Activated naive CD4-positive, alpha-beta T cell treated with anti-CD3 and anti-CD28 coated beads, Interleukin-2, amount 50 U/mL, for 24 hours (primary cell): ENCODE results near the gene ZKSCAN1.

ENCODE experiments used
- H3K27ac Mint-ChIP-seq: one replicate; pipeline ENCODE4 v1.8.0; 2021; ENCODE audit warnings: mild to moderate bottlenecking, mixed read lengths
- H3K27me3 Mint-ChIP-seq: one replicate; pipeline ENCODE4 v1.8.0; 2021; ENCODE audit warnings: mixed read lengths
- H3K36me3 Mint-ChIP-seq: one replicate; pipeline ENCODE4 v1.8.0; 2021; ENCODE audit warnings: mixed read lengths
- H3K4me1 Mint-ChIP-seq: one replicate; pipeline ENCODE4 v1.8.0; 2021; ENCODE audit warnings: mixed read lengths
- H3K4me3 Mint-ChIP-seq: one replicate; pipeline ENCODE4 v1.8.0; 2021; ENCODE audit warnings: mild to moderate bottlenecking, mixed read lengths
- H3K9me3 Mint-ChIP-seq: one replicate; pipeline ENCODE4 v1.8.0; 2021; ENCODE audit warnings: mixed read lengths

Gene ZKSCAN1

GRCh38 chr7:100017300-100017699 is 1.9 kb downstream of the ZKSCAN1 start:
- Mint-ChIP-seq H3K9me3 (no peaks in the 10 kb centered on the region), H3K4me1 (peaks cover 69% of the 10 kb centered on the region), H3K27ac (no peak overlapping the region), H3K4me3 (peak overlapping the region; percentile 52), H3K27me3 (no peaks in the 10 kb centered on the region), H3K36me3 (peaks cover 8% of the 10 kb centered on the region)

GRCh38 chr7:100017875-100018274 is 2.5 kb downstream of the ZKSCAN1 start:
- Mint-ChIP-seq H3K27ac (peak overlapping the region; percentile 57), H3K27me3 (no peaks in the 10 kb centered on the region), H3K9me3 (no peaks in the 10 kb centered on the region), H3K36me3 (peaks cover 8% of the 10 kb centered on the region), H3K4me3 (peak overlapping the region; percentile 52), H3K4me1 (peaks cover 66% of the 10 kb centered on the region)

GRCh38 chr7:100019908-100020307 is 4.5 kb downstream of the ZKSCAN1 start:
- peak overlapping the region; percentile 19 for H3K4me3 Mint-ChIP-seq
- H3K9me3 Mint-ChIP-seq = no peaks in the 10 kb centered on the region
- peak overlapping the region; percentile 89 for H3K27ac Mint-ChIP-seq
- H3K4me1 Mint-ChIP-seq = peaks cover 58% of the 10 kb centered on the region
- peaks cover 10% of the 10 kb centered on the region for H3K36me3 Mint-ChIP-seq
- H3K27me3 Mint-ChIP-seq = no peaks in the 10 kb centered on the region

GRCh38 chr7:100021297-100021696 is 5.9 kb downstream of the ZKSCAN1 start:
- peaks cover 10% of the 10 kb centered on the region for H3K36me3 Mint-ChIP-seq
- no peaks in the 10 kb centered on the region for H3K9me3 Mint-ChIP-seq
- H3K4me1 Mint-ChIP-seq = peaks cover 49% of the 10 kb centered on the region
- H3K27me3 Mint-ChIP-seq = no peaks in the 10 kb centered on the region
- no peak overlapping the region for H3K4me3 Mint-ChIP-seq
- H3K27ac Mint-ChIP-seq = peak overlapping the region; percentile 15

- H3K4me1 Mint-ChIP-seq = peaks cover 38% of the 10 kb centered on the region
- H3K4me3 Mint-ChIP-seq = no peak overlapping the region
- H3K9me3 Mint-ChIP-seq = no peaks in the 10 kb centered on the region
- H3K27me3 Mint-ChIP-seq = no peaks in the 10 kb centered on the region
- H3K36me3 Mint-ChIP-seq = peaks cover 10% of the 10 kb centered on the region
- no peak overlapping the region for H3K27ac Mint-ChIP-seq
Measured at GRCh38 chr7:100022621-100023020, 7.2 kb downstream of the ZKSCAN1 start.

- Mint-ChIP-seq H3K27ac (no peak overlapping the region), H3K4me1 (peaks cover 29% of the 10 kb centered on the region), H3K9me3 (no peaks in the 10 kb centered on the region), H3K36me3 (peaks cover 8% of the 10 kb centered on the region), H3K4me3 (no peak overlapping the region), H3K27me3 (no peaks in the 10 kb centered on the region)
Measured at GRCh38 chr7:100023526-100023925, 8.1 kb downstream of the ZKSCAN1 start.

- Mint-ChIP-seq H3K4me1 (peaks cover 23% of the 10 kb centered on the region), H3K27me3 (no peaks in the 10 kb centered on the region), H3K9me3 (no peaks in the 10 kb centered on the region), H3K27ac (no peak overlapping the region), H3K4me3 (no peak overlapping the region), H3K36me3 (peaks cover 8% of the 10 kb centered on the region)
Measured at GRCh38 chr7:100024020-100024619, 8.7 kb downstream of the ZKSCAN1 start.

- H3K27me3 Mint-ChIP-seq = no peaks in the 10 kb centered on the region
- no peak overlapping the region for H3K27ac Mint-ChIP-seq
Measured at GRCh38 chr7:100027197-100027596, 11.8 kb downstream of the ZKSCAN1 start.

GRCh38 chr7:100029596-100029995 is 14.2 kb downstream of the ZKSCAN1 start:
- no peak overlapping the region for H3K27ac Mint-ChIP-seq
- H3K4me3 Mint-ChIP-seq = no peak overlapping the region
- no peaks in the 10 kb centered on the region for H3K27me3 Mint-ChIP-seq
- H3K36me3 Mint-ChIP-seq = peaks cover 11% of the 10 kb centered on the region
- no peaks in the 10 kb centered on the region for H3K4me1 Mint-ChIP-seq
- H3K9me3 Mint-ChIP-seq = no peaks in the 10 kb centered on the region

More at GRCh38 chr7:100027197-100027596, 11.8 kb downstream of the ZKSCAN1 start:
- Mint-ChIP-seq H3K4me1 (no peaks in the 10 kb centered on the region), H3K9me3 (no peaks in the 10 kb centered on the region), H3K4me3 (no peak overlapping the region), H3K36me3 (peaks cover 10% of the 10 kb centered on the region)

GRCh38 chr7:100033526-100033925 is 18.1 kb downstream of the ZKSCAN1 start:
- H3K9me3 Mint-ChIP-seq = no peaks in the 10 kb centered on the region
- no peaks in the 10 kb centered on the region for H3K27me3 Mint-ChIP-seq
- H3K27ac Mint-ChIP-seq = peak overlapping the region; percentile 4
- no peak overlapping the region for H3K4me3 Mint-ChIP-seq
- peaks cover 3% of the 10 kb centered on the region for H3K4me1 Mint-ChIP-seq
- H3K36me3 Mint-ChIP-seq = peaks cover 24% of the 10 kb centered on the region

GRCh38 chr7:100034871-100035510 is 19.6 kb downstream of the ZKSCAN1 start:
- no peaks in the 10 kb centered on the region for H3K9me3 Mint-ChIP-seq
- H3K27ac Mint-ChIP-seq = no peak overlapping the region
- peaks cover 3% of the 10 kb centered on the region for H3K4me1 Mint-ChIP-seq
- H3K4me3 Mint-ChIP-seq = no peak overlapping the region
- H3K36me3 Mint-ChIP-seq = peaks cover 24% of the 10 kb centered on the region
- H3K27me3 Mint-ChIP-seq = no peaks in the 10 kb centered on the region

- Mint-ChIP-seq H3K36me3 (peaks cover 17% of the 10 kb centered on the region), H3K4me1 (peaks cover 12% of the 10 kb centered on the region), H3K27ac (no peak overlapping the region), H3K27me3 (no peaks in the 10 kb centered on the region), H3K9me3 (no peaks in the 10 kb centered on the region), H3K4me3 (no peak overlapping the region)
Measured at GRCh38 chr7:100035876-100036275, 20.5 kb downstream of the ZKSCAN1 start.

GRCh38 chr7:100038326-100038725 is 22.9 kb downstream of the ZKSCAN1 start:
- H3K9me3 Mint-ChIP-seq = no peaks in the 10 kb centered on the region
- H3K27ac Mint-ChIP-seq = no peak overlapping the region
- H3K4me1 Mint-ChIP-seq = peaks cover 22% of the 10 kb centered on the region
- no peak overlapping the region for H3K4me3 Mint-ChIP-seq
- H3K27me3 Mint-ChIP-seq = no peaks in the 10 kb centered on the region
- peaks cover 13% of the 10 kb centered on the region for H3K36me3 Mint-ChIP-seq

- H3K4me1 Mint-ChIP-seq = peaks cover 26% of the 10 kb centered on the region
- H3K27ac Mint-ChIP-seq = peak overlapping the region; percentile 86
- no peaks in the 10 kb centered on the region for H3K9me3 Mint-ChIP-seq
- no peak overlapping the region for H3K4me3 Mint-ChIP-seq
- H3K27me3 Mint-ChIP-seq = no peaks in the 10 kb centered on the region
- peaks cover 9% of the 10 kb centered on the region for H3K36me3 Mint-ChIP-seq
Measured at GRCh38 chr7:100040575-100040974, 25.2 kb downstream of the ZKSCAN1 start.

GRCh38 chr7:100044718-100045117 is 29.3 kb downstream of the ZKSCAN1 start:
- no peaks in the 10 kb centered on the region for H3K36me3 Mint-ChIP-seq
- H3K9me3 Mint-ChIP-seq = no peaks in the 10 kb centered on the region
- H3K4me1 Mint-ChIP-seq = peaks cover 27% of the 10 kb centered on the region
- no peaks in the 10 kb centered on the region for H3K27me3 Mint-ChIP-seq
- H3K27ac Mint-ChIP-seq = no peak overlapping the region
- H3K4me3 Mint-ChIP-seq = no peak overlapping the region

- no peaks in the 10 kb centered on the region for H3K36me3 Mint-ChIP-seq
- peak overlapping the region; percentile 73 for H3K4me3 Mint-ChIP-seq
- H3K9me3 Mint-ChIP-seq = no peaks in the 10 kb centered on the region
- H3K27me3 Mint-ChIP-seq = no peaks in the 10 kb centered on the region
- H3K27ac Mint-ChIP-seq = peak overlapping the region; percentile 79
- H3K4me1 Mint-ChIP-seq = peaks cover 16% of the 10 kb centered on the region
Measured at GRCh38 chr7:100048680-100049079, 33.3 kb downstream of the ZKSCAN1 start.
